Erythroblast (primary cell): ENCODE measurements around the gene CTXN2.

Experiments used
- GATA1 ChIP-seq: IDR thresholded peaks from 2 replicates; pipeline ENCODE4 v1.6.1; 2011; ENCODE audit warnings: low read depth, mild to moderate bottlenecking, control low read depth, low read length, moderate library complexity
- POLR2A ChIP-seq: IDR thresholded peaks from 2 replicates; pipeline ENCODE4 v1.6.1; 2011; ENCODE audit warnings: mild to moderate bottlenecking, low read length

DNA sequence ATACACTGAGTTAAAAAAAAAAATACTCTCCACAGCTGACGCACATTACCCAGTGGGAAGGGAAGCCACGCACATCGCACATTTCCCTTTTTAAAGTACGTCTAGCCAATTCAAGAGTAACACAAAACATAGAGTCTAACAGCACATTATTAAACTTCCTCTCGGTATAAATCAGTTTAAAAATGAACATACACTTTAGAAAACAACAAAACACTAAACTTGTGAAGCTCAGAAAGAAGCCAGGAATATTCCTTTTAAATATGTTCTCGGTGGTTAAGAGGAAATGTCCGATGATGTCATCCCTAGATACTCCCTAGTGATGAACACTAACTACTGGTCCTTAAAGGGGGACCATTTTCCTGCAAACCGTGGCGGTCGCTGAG is 14.1 kb upstream of the CTXN2 start:
- TF ChIP-seq POLR2A, result no peak
- no peak for TF ChIP-seq GATA1
